BLaER1 treated with 17β-estradiol and CSF1 and Interleukin-3, amounts not matched to agents 10 nM and 100 nM (cell line): ENCODE measurements around the gene RABGAP1L.
"Not testable (repeated sequence)": the region's sequence is repeated elsewhere in the genome, so short reads cannot be mapped to it uniquely, and the experiment has no call there.

ENCODE experiments used
- H3K27ac ChIP-seq, 11 experiments: shearing (Covaris generic); formaldehyde crosslinking; 2 replicates each; pipeline ENCODE4 v1.8.1; 2022
- H3K27me3 ChIP-seq, 11 experiments: shearing (Covaris generic); formaldehyde crosslinking; 2 replicates each; pipeline ENCODE4 v1.8.1; 2022
- H3K36me3 ChIP-seq, 11 experiments: shearing (Covaris generic); formaldehyde crosslinking; 2 replicates each; pipeline ENCODE4 v1.8.1; 2022
- H3K4me1 ChIP-seq, 10 experiments: shearing (Covaris generic); formaldehyde crosslinking; 2 replicates each; pipeline ENCODE4 v1.8.1; 2022
- H3K4me2 ChIP-seq, 11 experiments: shearing (Covaris generic); formaldehyde crosslinking; 2 replicates each; pipeline ENCODE4 v1.8.1; 2022
- H3K4me3 ChIP-seq, 10 experiments: shearing (Covaris generic); formaldehyde crosslinking; 2 replicates each; pipeline ENCODE4 v1.8.1; 2022
- H3K9ac ChIP-seq, 11 experiments: shearing (Covaris generic); formaldehyde crosslinking; 2 replicates each; pipeline ENCODE4 v1.8.1; 2022
- H3K9me3 ChIP-seq, 11 experiments: shearing (Covaris generic); formaldehyde crosslinking; replicated peaks in 1 of 11; 2 replicates each; pipeline ENCODE4 v1.8.1; 2022
- H4K20me1 ChIP-seq, 11 experiments: shearing (Covaris generic); formaldehyde crosslinking; 2 replicates each; pipeline ENCODE4 v1.8.1; 2022
- Cebpa-rat ChIP-seq, 11 experiments: shearing (Covaris generic); IDR thresholded peaks; 2 replicates each; pipeline ENCODE4 v1.8.1; 2022

RABGAP1L gene

DNA sequence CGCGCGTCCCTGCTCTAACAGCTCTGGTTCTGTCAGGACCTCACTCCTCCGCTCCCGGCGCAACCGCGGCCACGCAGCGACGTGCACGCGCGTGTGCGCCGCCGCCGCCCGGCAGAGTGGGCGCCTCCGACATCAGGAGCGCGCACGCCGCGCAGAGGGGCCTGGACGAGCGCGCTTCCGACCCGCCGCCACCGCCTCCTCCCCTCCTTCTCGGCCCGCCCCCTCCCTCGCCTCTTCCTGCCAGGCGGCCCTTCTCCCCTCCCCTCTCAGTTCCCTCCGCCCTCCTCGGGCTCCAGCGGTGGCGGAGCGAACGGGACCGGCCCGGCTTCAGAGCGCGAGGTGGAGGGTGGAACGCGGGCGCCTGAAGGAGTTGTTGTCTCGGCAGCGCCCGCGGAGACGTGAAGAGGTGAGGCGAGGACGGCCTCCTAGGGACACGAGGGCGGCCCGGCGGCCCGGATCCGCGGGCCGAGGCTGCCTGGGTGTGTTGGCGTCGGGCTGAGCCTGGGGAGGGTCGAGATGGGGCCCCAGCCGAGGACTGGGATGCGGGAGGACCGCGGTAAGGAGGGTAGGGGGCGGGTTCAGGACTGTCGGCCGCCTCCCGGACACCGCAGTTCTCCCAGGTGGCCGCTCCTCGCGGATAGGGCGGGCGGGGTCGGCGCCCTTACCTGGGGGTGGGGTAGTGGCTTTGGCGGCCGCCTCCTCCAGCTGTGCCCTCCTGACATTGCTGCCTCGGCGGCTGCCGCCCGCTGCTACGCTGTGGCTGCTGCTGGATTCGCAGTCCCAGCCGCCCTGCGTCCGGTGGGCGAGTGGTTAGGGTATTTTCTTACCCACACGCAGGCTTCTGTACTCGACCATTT is at the start of gene RABGAP1L:
TSS of gene RABGAP1L (plus strand) at position 269 of the 857 bp plus-strand sequence.
- no peaks in the 10 kb centered on the region for H3K27me3 ChIP-seq
- peak within 1 kb of the TSS; percentile 59 to 91 (median 83) for H3K27ac ChIP-seq
- peak within 1 kb of the TSS; percentile 79 to 98 (median 91) for H3K4me3 ChIP-seq
- H3K9me3 ChIP-seq = no peaks in the 10 kb centered on the region
- H3K4me1 ChIP-seq = peaks cover 13 to 28% (median 25%) of the 10 kb centered on the region in 10 experiments
- H3K9ac ChIP-seq = peak within 1 kb of the TSS; percentile 82 to 93 (median 90)
- H4K20me1 ChIP-seq = peaks cover 0 to 23% (median 4%) of the 10 kb centered on the region in 11 experiments; a peak in 10 of 22 replicates
- peak within 1 kb of the TSS; percentile 86 to 98 (median 95) for H3K4me2 ChIP-seq
- H3K36me3 ChIP-seq = no peaks in the 10 kb centered on the region
- TF ChIP-seq Cebpa-rat (IDR thresholded peaks at IDR 0.05) = no peak

DNA sequence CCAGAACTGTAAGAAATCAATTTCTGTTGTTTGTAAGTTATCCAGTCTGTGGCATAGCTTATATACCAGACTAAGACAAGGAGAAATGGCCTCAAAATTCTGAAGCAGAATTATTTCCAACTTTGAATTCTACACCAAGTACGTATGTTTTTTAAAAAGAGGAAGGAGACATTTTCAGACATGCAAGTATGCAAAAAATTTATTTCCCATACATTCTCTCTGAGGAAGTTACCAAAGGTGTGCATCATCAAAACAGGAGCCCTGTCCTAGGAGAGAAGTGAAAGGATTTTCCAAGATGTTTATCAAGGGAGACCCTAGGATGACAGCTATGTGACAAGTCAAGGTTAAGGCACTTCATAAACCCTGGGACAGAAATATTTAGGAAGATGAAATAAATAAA is 49.3 kb upstream of the RABGAP1L start:
- H3K27me3 ChIP-seq = no peaks in the 10 kb centered on the region
- no peak for TF ChIP-seq Cebpa-rat (IDR thresholded peaks at IDR 0.05)
- H3K9me3 ChIP-seq = no peaks in the 10 kb centered on the region
- no peak overlapping the region for H3K4me3 ChIP-seq
- H3K9ac ChIP-seq = no peak overlapping the region
- H4K20me1 ChIP-seq = no peaks in the 10 kb centered on the region
- H3K4me1 ChIP-seq = peaks cover 0 to 6% (median 0%) of the 10 kb centered on the region in 10 experiments; a peak in 3 of 20 replicates
- H3K36me3 ChIP-seq = no peaks in the 10 kb centered on the region
- H3K4me2 ChIP-seq = peak overlapping the region in 1 of 11 experiments; percentile 23; a peak in 1 of 22 replicates
- H3K27ac ChIP-seq = no peak overlapping the region

DNA sequence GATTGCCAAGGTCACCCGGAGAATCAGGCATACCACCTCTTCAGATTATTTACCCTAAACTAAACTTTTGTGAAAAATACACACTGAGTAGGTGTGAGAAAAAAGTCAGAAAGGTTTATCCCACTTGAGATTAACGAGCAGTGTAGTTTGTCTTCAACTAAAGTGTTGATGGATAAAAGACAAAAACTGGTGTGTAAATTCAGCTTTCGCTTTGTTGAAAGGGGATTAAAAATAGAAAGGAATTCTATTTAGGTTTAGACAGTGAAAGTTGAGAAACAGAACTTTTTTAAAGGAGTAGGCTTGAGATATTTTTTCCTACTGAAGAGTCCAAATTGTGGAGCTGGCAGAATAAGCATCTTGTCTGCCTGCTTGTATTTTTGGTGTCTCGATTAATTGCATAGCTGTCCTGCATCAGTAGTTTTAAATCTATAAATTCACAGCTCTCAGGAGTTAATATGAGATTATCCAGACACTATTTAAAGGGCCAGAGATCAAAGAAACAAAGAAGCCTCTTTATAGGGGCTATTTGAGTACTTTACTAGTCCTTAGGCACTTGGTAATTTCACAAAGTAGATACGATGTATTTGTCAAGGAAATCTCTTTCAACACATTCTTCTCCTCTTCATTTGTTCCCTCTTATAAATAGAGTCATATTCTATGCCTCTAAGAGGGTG is 46.7 kb upstream of the RABGAP1L start:
- Histone ChIP-seq H3K36me3 (no peaks in the 10 kb centered on the region), H3K4me1 (peaks cover 0 to 11% (median 0%) of the 10 kb centered on the region in 10 experiments; a peak in 3 of 20 replicates), H3K4me3 (no peak overlapping the region), H3K9ac (no peak overlapping the region), H3K27me3 (no peaks in the 10 kb centered on the region), H3K4me2 (no peak overlapping the region), H4K20me1 (no peaks in the 10 kb centered on the region), H3K27ac (no peak overlapping the region), H3K9me3 (0 out of 22 replicates have a peak, but pooled peaks cover 0 to 7% (median 0%) of the 10 kb centered on the region in 11 experiments)
- no peak for TF ChIP-seq Cebpa-rat (IDR thresholded peaks at IDR 0.05)

DNA sequence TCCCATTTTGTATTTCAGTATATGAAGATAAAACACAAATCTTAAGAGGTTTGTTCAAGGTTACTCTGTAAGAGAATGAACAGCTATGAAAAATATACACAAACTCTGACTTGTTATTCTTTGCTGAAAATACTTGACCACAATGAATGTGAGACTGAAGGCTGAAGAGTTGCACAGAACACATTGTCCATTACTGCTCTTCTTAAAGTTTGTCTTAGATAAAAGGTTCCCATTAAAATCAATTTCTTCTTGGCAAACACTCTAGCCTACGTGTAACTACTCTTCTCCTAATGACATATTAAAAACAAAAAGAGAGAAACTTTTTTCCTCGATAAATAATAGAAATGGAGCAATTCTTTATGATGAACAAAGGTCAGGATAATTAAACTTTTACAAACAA is 45.2 kb upstream of the RABGAP1L start:
- Histone ChIP-seq H3K4me3 (no peak overlapping the region), H3K36me3 (no peaks in the 10 kb centered on the region), H3K4me2 (no peak overlapping the region), H3K9ac (no peak overlapping the region), H3K27me3 (no peaks in the 10 kb centered on the region), H3K27ac (no peak overlapping the region), H3K9me3 (0 out of 22 replicates have a peak, but pooled peaks cover 0 to 8% (median 0%) of the 10 kb centered on the region in 11 experiments), H4K20me1 (no peaks in the 10 kb centered on the region), H3K4me1 (peaks cover 0 to 11% (median 0%) of the 10 kb centered on the region in 10 experiments; a peak in 3 of 20 replicates)
- no peak for TF ChIP-seq Cebpa-rat (IDR thresholded peaks at IDR 0.05)

DNA sequence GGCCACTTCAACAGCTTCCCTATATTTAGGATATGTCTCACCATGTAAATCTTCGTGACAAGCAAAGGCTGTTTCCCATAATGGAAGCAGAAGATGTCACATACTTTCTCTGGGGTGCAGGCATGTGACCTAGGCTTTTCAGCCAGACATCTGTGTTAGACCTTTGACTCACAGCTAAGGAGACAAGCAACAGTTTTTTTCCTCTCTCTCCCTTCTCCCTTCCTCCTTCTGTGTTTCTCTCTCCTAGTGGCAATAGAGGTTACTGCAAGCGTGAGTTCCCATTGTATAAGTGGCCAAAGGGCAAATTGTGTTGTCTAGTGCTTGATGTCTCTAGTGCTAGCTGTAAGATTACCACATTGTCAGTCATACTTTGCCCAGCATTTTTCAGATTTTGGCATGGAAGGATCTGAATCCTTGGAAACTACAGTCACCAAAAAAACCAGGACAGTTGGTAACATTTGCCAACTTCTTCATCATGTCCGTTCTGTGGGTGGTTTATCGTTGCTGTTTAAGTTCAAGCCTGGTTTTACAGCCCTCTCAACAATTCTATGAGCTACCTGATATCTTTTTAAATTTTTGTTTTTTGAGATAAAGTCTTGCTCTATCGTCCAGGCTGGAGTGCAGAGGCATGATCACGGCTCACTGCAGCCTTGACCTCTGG is 44.4 kb upstream of the RABGAP1L start:
- Histone ChIP-seq H4K20me1 (no peaks in the 10 kb centered on the region), H3K36me3 (no peaks in the 10 kb centered on the region), H3K4me1 (peaks cover 0 to 9% (median 0%) of the 10 kb centered on the region in 10 experiments; a peak in 3 of 20 replicates), H3K9ac (no peak overlapping the region), H3K9me3 (0 out of 22 replicates have a peak, but pooled peaks cover 0 to 8% (median 0%) of the 10 kb centered on the region in 11 experiments), H3K4me3 (no peak overlapping the region), H3K27ac (no peak overlapping the region), H3K27me3 (no peaks in the 10 kb centered on the region), H3K4me2 (no peak overlapping the region)
- TF ChIP-seq Cebpa-rat (IDR thresholded peaks at IDR 0.05) = no peak

DNA sequence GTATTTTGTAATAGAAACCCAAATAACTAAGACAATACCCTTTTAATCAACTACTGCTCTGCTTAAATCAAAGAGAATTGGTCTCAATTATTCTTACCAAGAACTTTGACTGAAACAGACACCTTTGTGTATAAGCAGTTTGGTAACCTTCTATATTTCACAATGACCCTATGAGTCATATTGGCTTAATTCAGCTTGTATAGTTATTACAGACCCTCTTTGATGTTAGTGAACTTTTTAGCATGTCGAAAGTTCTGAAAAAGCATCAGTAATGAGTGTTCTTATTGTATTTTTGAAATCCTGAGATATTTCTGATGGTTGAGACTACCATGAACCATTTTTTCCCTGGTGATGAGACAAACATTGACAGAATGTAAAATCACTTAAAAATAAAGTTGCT is 43.3 kb upstream of the RABGAP1L start:
- Histone ChIP-seq H3K4me1 (0 out of 20 replicates have a peak, but pooled peaks cover 0 to 5% (median 0%) of the 10 kb centered on the region in 10 experiments), H3K9me3 (0 out of 22 replicates have a peak, but pooled peaks cover 0 to 8% (median 0%) of the 10 kb centered on the region in 11 experiments), H3K4me3 (no peak overlapping the region), H3K27ac (no peak overlapping the region), H4K20me1 (no peaks in the 10 kb centered on the region), H3K36me3 (no peaks in the 10 kb centered on the region), H3K27me3 (no peaks in the 10 kb centered on the region), H3K4me2 (no peak overlapping the region), H3K9ac (no peak overlapping the region)
- TF ChIP-seq Cebpa-rat (IDR thresholded peaks at IDR 0.05) = no peak

DNA sequence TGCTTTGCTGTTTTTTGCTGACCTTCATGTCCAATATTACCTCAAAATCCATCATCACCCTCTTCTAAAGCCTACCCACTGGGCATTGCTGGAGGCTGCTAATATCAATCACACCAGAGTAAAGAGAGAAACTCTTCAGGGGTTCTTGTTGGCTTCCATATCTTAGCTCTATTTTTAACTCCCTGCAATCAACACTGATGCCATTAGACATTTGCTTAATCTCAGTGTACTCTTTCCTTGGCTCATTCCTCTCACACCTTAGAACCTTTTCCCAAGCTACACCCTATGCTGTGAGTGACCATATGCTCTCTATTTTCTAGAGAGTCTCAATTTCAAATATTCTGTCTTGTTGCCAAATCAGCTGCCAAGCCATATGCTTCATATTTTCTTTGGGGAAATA is 40.6 kb upstream of the RABGAP1L start:
- Histone ChIP-seq H4K20me1 (no peaks in the 10 kb centered on the region), H3K4me3 (no peak overlapping the region), H3K4me1 (0 out of 20 replicates have a peak, but pooled peaks cover 0 to 5% (median 0%) of the 10 kb centered on the region in 10 experiments), H3K36me3 (no peaks in the 10 kb centered on the region), H3K27me3 (no peaks in the 10 kb centered on the region), H3K9me3 (peaks cover 0 to 12% (median under 1%) of the 10 kb centered on the region in 11 experiments; a peak in 7 of 22 replicates), H3K4me2 (no peak overlapping the region), H3K9ac (no peak overlapping the region), H3K27ac (no peak overlapping the region)
- TF ChIP-seq Cebpa-rat (IDR thresholded peaks at IDR 0.05) = no peak

DNA sequence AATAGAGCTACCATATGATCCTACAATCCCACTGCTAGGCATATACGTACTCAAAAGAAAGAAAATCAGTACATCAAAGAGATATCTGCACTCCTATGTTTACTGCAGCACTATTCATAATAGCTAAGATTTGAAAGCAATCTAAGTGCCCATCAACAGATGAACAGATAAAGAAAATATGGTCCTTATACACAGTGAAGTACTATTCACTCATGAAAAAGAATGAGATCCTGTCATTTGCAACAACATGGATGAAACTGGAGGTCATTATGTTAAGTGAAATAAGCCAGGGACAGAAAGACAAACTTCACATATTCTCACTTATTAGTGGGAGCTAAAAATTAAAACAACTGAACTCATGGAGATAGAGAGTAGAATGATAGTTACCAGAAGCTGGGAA is 37.0 kb upstream of the RABGAP1L start:
- H3K4me3 ChIP-seq, H3K4me1 ChIP-seq, H3K9ac ChIP-seq, H3K27ac ChIP-seq, H3K4me2 ChIP-seq, H3K27me3 ChIP-seq, H4K20me1 ChIP-seq, H3K36me3 ChIP-seq: not testable (repeated sequence)
- H3K9me3 ChIP-seq = peaks cover 13 to 38% (median 26%) of the 10 kb centered on the region in 11 experiments; a peak in 20 of 22 replicates

DNA sequence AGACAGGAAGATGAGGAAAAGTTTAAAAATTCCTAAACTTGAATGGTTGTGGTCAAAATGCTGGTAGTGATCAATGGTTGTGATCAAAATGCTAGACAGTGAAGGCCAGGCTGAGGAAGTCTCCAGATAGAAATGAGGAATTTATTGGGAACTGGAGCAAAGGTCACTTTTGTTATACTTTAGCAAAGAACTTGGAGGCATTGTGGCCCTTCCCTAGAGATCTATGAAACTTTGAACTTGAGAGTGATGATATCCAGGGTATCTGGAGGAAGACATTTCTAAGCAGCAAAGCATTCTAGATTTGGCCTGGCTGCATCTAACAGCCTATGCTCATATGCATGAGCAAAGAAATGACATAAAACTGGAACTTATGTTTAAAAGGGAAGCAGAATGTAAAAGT is 35.5 kb upstream of the RABGAP1L start:
- TF ChIP-seq Cebpa-rat (IDR thresholded peaks at IDR 0.05) = no peak
- no peaks in the 10 kb centered on the region for H4K20me1 ChIP-seq
- H3K4me2 ChIP-seq = no peak overlapping the region
- no peaks in the 10 kb centered on the region for H3K27me3 ChIP-seq
- peaks cover 13 to 35% (median 25%) of the 10 kb centered on the region in 11 experiments; a peak in 20 of 22 replicates for H3K9me3 ChIP-seq
- H3K27ac ChIP-seq = no peak overlapping the region
- peaks cover 0 to 11% (median 0%) of the 10 kb centered on the region in 10 experiments; a peak in 5 of 20 replicates for H3K4me1 ChIP-seq
- H3K9ac ChIP-seq = no peak overlapping the region
- H3K4me3 ChIP-seq = no peak overlapping the region
- no peaks in the 10 kb centered on the region for H3K36me3 ChIP-seq

DNA sequence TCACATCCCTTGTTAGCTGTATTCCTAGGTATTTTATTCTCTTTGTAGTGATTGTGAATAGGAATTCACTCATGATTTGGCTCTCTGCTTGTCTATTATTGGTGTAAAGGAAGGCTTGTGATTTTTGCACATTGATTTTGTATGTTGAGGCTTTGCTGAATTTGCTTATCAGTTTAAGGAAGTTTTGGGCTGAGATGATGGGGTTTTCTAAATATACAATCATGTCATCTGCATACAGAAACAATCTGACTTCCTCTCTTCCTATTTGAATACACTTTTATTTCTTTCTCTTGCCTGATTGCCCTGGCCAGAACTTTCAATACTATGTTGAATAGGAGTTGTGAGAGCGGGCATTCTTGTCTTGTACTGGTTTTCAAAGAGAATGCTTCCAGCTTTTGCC is 32.1 kb upstream of the RABGAP1L start:
- not testable (repeated sequence) for H3K9ac ChIP-seq, H3K4me3 ChIP-seq, H4K20me1 ChIP-seq, H3K36me3 ChIP-seq, H3K27me3 ChIP-seq
- H3K27ac ChIP-seq = peak overlapping the region in 1 of 11 experiments; percentile 37; a peak in 1 of 22 replicates
- H3K9me3 ChIP-seq = peaks cover 13 to 46% (median 30%) of the 10 kb centered on the region in 11 experiments; a peak in 19 of 22 replicates
- H3K4me1 ChIP-seq = peaks cover 0 to 11% (median 0%) of the 10 kb centered on the region in 10 experiments; a peak in 5 of 20 replicates
- H3K4me2 ChIP-seq = peak overlapping the region in 3 of 11 experiments; percentile 40 to 63 (median 51); a peak in 5 of 22 replicates
